Right lobe of liver (tissue), 6 donors: ENCODE results near the gene MOCS1. TPM values are rescaled to one million over a fixed set of nuclear protein-coding genes. Genes with fewer than 3 reads are reported as not detected.

Experiments
- ATAC-seq, 4 donors: fragments of 200-7000 bp; cut with Tn5 transposase; one replicate each; pipeline ENCODE4 v1.9.1; 2020; ENCODE audit warnings: mild to moderate bottlenecking in 4 of 4, moderate library complexity in 4 of 4
- DNase-seq, 3 donors: peaks; one replicate each; pipeline ENCODE4 v3.0.0-alpha.2; 2020
- H3K27ac ChIP-seq, 3 donors: fragments of 200-600 bp; one replicate each; pipeline ENCODE4 v1.8.0; 2022
- H3K27me3 ChIP-seq, 2 donors: fragments of 200-600 bp; one replicate each; pipeline ENCODE4 v1.8.0; 2022
- H3K36me3 ChIP-seq, 4 donors: fragments of 200-600 bp; sonication (generic) in 1 of 4; one replicate each; pipeline versions ENCODE4 v1.5.1 to v1.8.0; 2017 to 2022; ENCODE audit warnings: control low read depth in 1 of 4
- H3K4me1 ChIP-seq, 4 donors: fragments of 200-600 bp; sonication (generic) in 1 of 4; one replicate each; pipeline versions ENCODE4 v1.5.1 to v1.8.0; 2017 to 2022; ENCODE audit warnings: control low read depth in 1 of 4
- H3K4me3 ChIP-seq, 3 donors: fragments of 200-600 bp; one replicate each; pipeline ENCODE4 v1.8.0; 2022
- H3K9me3 ChIP-seq, 4 donors: fragments of 200-600 bp; sonication (generic) in 1 of 4; one replicate each; pipeline versions ENCODE4 v1.5.1 to v1.8.0; 2017 to 2022; ENCODE audit warnings: control low read depth in 1 of 4
- CTCF ChIP-seq, 4 donors: fragments of 200-600 bp in 3 of 4; fragments of 450-650 bp in 1 of 4; IDR thresholded peaks; one replicate each; pipeline versions ENCODE4 v1.5.1 to v1.8.0; 2016 to 2022; ENCODE audit warnings: antibody characterized with exemption in 4 of 4, mild to moderate bottlenecking in 2 of 4
- POLR2A ChIP-seq: fragments of 450-650 bp; IDR thresholded peaks from one replicate; pipeline ENCODE4 v1.6.1; 2017; ENCODE audit warnings: antibody characterized with exemption, mild to moderate bottlenecking
- WGBS: methylation state at CpG from one replicate; pipeline ENCODE4 v1.1.6; 2018; ENCODE audit warnings: low coverage, low lambda C conversion rate; ENCODE audit not compliant: insufficient coverage; ENCODE audit errors: missing lambda C conversion rate; 5-methylcytosine and 5-hydroxymethylcytosine counted together
- intact Hi-C, 2 donors: fragments of 100-400 bp; cut with DNase I; formaldehyde crosslinking; loops; one replicate each; pipeline versions ENCODE4 v1.11.2 to v1.14.1; 2022
- total RNA-seq, 6 experiments: library from RNA; depleted of rRNA in 2 of 6; stranded (reverse); fragments of >200 nt in 2 of 6; fragmentation: NEBNext Ultra II Directional in 3 of 6; extraction: Animal tissue kit (Norgen Biotek cat#: 25700) in 3 of 6; gene quantifications; one replicate each; pipeline versions ENCODE4 v1.1.0 to v1.2.4, GENCODE V29; 2016 to 2023
- donor health status: DM: no; HTN: yes; CAD: no.
- donor health status: DM: no; HTN: no; CAD: no.
- donor health status: DM: no; HTN: no; CAD: no.
- donor health status: DM: no; HTN: yes; CAD: no.
- donor health status: DM: no; HTN: yes; CAD: no.

Gene MOCS1
- total RNA-seq, 6 experiments from 2014 or later, result 18.0 to 35.3 (median 27.8) TPM

- Histone ChIP-seq H3K27ac (no peak overlapping the region), H3K36me3 (no peaks in the 10 kb centered on the region), H3K9me3 (no peaks in the 10 kb centered on the region), H3K4me3 (no peak overlapping the region), H3K4me1 (peaks cover 0 to 54% (median 7%) of the 10 kb centered on the region in 4 donors), H3K27me3 (no peaks in the 10 kb centered on the region)
- intact Hi-C loops, result no loop called here
- ATAC-seq, result no peak
- DNase-seq, result no peak
- TF ChIP-seq CTCF (IDR thresholded peaks at IDR 0.05), result no peak
- TF ChIP-seq POLR2A, result no peak
- 69% methylated on average over 2 of the region's 2 CpGs for WGBS
Observed at GRCh38 chr6:39935241-39935640, 979 bp upstream of the MOCS1 start.

- peak; percentile 20 to 47 (median 25) for ATAC-seq
- H3K27me3 ChIP-seq, result no peaks in the 10 kb centered on the region
- DNase-seq, result no peak
- intact Hi-C loops, result no loop called here
- H3K27ac ChIP-seq, result peak overlapping the region; percentile 75 to 94 (median 85)
- TF ChIP-seq POLR2A (no peak), CTCF (IDR thresholded peaks at IDR 0.05) (no peak)
- peak overlapping the region; percentile 80 to 97 (median 94) for H3K4me3 ChIP-seq
- no peaks in the 10 kb centered on the region for H3K36me3 ChIP-seq
- H3K4me1 ChIP-seq, result peaks cover 0 to 60% (median 7%) of the 10 kb centered on the region in 4 donors
- 10% methylated on average over 6 of the region's 9 CpGs for WGBS
- no peaks in the 10 kb centered on the region for H3K9me3 ChIP-seq
Observed at GRCh38 chr6:39933669-39934130, 562 bp downstream of the MOCS1 start.

- Histone ChIP-seq H3K36me3 (no peaks in the 10 kb centered on the region), H3K27ac (peak overlapping the region in 1 of 3 donors; percentile 94), H3K27me3 (no peaks in the 10 kb centered on the region), H3K9me3 (no peaks in the 10 kb centered on the region), H3K4me3 (peak overlapping the region in 1 of 3 donors; percentile 97), H3K4me1 (peaks cover 0 to 47% (median 7%) of the 10 kb centered on the region in 4 donors)
- DNase-seq, result no peak
- intact Hi-C loops, result no loop called here
- no peak for ATAC-seq
- TF ChIP-seq CTCF (IDR thresholded peaks at IDR 0.05) (no peak), POLR2A (no peak)
- 95% methylated on average over 2 of the region's 8 CpGs for WGBS
Observed at GRCh38 chr6:39932386-39932910, 1.8 kb downstream of the MOCS1 start.

DNA sequence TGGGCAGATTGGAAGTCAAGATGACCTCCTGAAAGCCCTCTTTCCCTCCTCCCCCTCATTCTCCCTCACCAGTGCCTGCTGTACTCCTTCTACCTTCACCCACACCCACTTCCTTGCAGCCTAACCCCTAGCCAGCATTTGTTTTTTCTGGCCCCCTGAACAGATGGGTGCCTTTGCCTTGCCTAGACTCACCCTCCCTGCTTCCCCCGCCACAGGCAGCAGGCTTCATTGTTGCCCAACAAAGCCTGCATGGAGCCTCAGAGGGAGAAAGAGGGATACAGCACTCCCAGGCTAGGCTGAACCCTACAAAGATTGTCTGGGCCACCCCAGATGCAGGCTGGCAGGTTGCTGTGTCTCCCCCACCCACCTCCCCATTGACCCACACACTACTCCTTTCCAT lies 2.7 kb downstream of the MOCS1 start:
- Histone ChIP-seq H3K4me1 (peaks cover 0 to 41% (median 7%) of the 10 kb centered on the region in 4 donors), H3K27ac (peak overlapping the region in 1 of 3 donors; percentile 50), H3K9me3 (no peaks in the 10 kb centered on the region), H3K36me3 (no peaks in the 10 kb centered on the region), H3K27me3 (no peaks in the 10 kb centered on the region), H3K4me3 (no peak overlapping the region)
- intact Hi-C loops, result no loop called here
- no peak for ATAC-seq
- no peak for DNase-seq
- no peak for TF ChIP-seq POLR2A
- no peak for TF ChIP-seq CTCF (IDR thresholded peaks at IDR 0.05)
- 100% methylated on average over 1 of the region's 1 CpG for WGBS
